C4-2B (cell line): Measurements from ENCODE around the gene CAPG.

ENCODE experiments used
- H3K27ac ChIP-seq: fragments of 450-650 bp; 2 replicates; pipeline ENCODE4 v1.5.1; 2017
- CTCF ChIP-seq: fragments of 450-650 bp; conservative IDR thresholded peaks from 2 replicates; pipeline ENCODE4 v1.5.1; 2017; ENCODE audit warnings: mild to moderate bottlenecking
- ZFX ChIP-seq: fragments of 450-650 bp; IDR thresholded peaks from 2 replicates; pipeline ENCODE4 v1.6.1; 2017

Gene CAPG

GRCh38 chr2:85438201-85439024 is 28.2 kb upstream of the CAPG start:
- TF ChIP-seq CTCF (no peak), ZFX (no peak)
- H3K27ac ChIP-seq, result no peak overlapping the region

GRCh38 chr2:85437488-85438200 is 27.5 kb upstream of the CAPG start:
- no peak for TF ChIP-seq CTCF
- no peak for TF ChIP-seq ZFX
- no peak overlapping the region for H3K27ac ChIP-seq

GRCh38 chr2:85436836-85437487 is 26.8 kb upstream of the CAPG start:
- no peak overlapping the region for H3K27ac ChIP-seq
- TF ChIP-seq ZFX (no peak), CTCF (no peak)

GRCh38 chr2:85435981-85436835 is 26.0 kb upstream of the CAPG start:
- H3K27ac ChIP-seq, result no peak overlapping the region
- no peak for TF ChIP-seq ZFX
- TF ChIP-seq CTCF, result no peak

GRCh38 chr2:85435220-85435958 is 25.2 kb upstream of the CAPG start:
- H3K27ac ChIP-seq, result no peak overlapping the region
- TF ChIP-seq ZFX (no peak), CTCF (no peak)

GRCh38 chr2:85434696-85435095 is 24.5 kb upstream of the CAPG start:
- TF ChIP-seq ZFX (no peak), CTCF (no peak)
- no peak overlapping the region for H3K27ac ChIP-seq
